Transverse colon (tissue), 3 donors: ENCODE measurements around the gene PLA2G15.

Experiments used
- EP300 ChIP-seq: sonication (generic); formaldehyde crosslinking; IDR thresholded peaks from one replicate; pipeline ENCODE4 v1.6.1; 2017; ENCODE audit warnings: antibody characterized with exemption, low read depth
- POLR2A ChIP-seq: fragments of 450-650 bp; IDR thresholded peaks from one replicate; pipeline ENCODE4 v1.6.1; 2016; ENCODE audit warnings: antibody characterized with exemption, mild to moderate bottlenecking, moderate library complexity
- TF ChIP-seq, protein P1 (sequence below), 5 experiments: fragments of 200-600 bp in 3 of 5; fragments of 450-650 bp in 2 of 5; sonication (generic) in 3 of 5; IDR thresholded peaks; 1 replicate in 2 of 5; 2 replicates in 3 of 5; pipeline ENCODE4 v1.5.1; 2016 to 2017; ENCODE audit warnings: antibody characterized with exemption in 5 of 5, inconsistent platforms in 3 of 5, mild to moderate bottlenecking in 2 of 5, moderate library complexity in 1 of 5

DNA sequence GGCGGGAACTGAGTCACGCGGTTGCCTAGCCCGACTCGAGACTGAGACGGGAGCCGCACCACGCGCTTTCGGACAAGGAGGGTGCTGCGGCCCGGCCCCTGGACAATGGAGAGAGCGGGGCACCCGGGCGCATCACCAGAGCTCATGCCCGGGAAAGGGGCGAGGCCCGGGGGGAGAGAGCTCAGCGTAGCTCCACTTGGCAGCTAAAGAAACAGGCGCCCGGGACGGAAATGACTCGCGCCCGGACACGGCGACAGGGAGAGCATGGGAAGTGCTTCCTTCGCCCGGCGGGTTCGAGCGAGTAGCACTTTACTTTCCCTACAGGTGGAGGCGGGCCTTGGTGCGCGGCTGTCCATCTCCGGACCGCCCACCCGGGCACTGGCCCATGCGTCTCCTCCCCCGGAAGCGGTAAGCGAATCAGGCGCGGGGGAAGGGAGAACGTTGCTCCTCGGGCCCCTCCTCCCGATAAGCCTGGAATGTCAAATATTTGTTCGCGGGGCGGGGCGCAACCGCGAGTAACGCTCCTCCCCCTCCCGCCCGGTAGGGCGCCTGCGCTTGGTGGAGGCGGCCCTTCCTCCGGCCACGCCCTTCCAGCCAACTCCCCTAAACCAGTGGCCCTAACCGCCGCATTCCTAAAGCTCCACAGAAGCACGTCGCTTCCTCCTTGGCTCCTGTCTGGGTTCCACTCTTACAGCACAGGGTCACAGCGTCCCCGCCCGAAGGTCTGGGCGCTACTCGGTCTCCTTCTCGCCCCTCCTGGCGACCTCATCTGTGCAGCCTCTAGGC lies 7.7 kb upstream of the PLA2G15 start:
- TF ChIP-seq, protein P1, sequence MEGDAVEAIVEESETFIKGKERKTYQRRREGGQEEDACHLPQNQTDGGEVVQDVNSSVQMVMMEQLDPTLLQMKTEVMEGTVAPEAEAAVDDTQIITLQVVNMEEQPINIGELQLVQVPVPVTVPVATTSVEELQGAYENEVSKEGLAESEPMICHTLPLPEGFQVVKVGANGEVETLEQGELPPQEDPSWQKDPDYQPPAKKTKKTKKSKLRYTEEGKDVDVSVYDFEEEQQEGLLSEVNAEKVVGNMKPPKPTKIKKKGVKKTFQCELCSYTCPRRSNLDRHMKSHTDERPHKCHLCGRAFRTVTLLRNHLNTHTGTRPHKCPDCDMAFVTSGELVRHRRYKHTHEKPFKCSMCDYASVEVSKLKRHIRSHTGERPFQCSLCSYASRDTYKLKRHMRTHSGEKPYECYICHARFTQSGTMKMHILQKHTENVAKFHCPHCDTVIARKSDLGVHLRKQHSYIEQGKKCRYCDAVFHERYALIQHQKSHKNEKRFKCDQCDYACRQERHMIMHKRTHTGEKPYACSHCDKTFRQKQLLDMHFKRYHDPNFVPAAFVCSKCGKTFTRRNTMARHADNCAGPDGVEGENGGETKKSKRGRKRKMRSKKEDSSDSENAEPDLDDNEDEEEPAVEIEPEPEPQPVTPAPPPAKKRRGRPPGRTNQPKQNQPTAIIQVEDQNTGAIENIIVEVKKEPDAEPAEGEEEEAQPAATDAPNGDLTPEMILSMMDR (IDR thresholded peaks at IDR 0.05), result no peak
- TF ChIP-seq POLR2A (peak; percentile 99), EP300 (peak; percentile 94)
